CD14-positive monocyte (primary cell): ENCODE results near the gene GRID1. TPM values are rescaled to one million over a fixed set of nuclear protein-coding genes. Genes with fewer than 3 reads are reported as not detected.

Experiments used
- DNase-seq, 3 donors: peaks; one replicate each; pipeline ENCODE4 v3.0.0-alpha.2; 2011 to 2022
- H2AFZ ChIP-seq: 2 replicates; pipeline ENCODE4 v1.6.0; 2012; ENCODE audit warnings: mild to moderate bottlenecking, low read depth, low read length, inconsistent platforms; ENCODE audit not compliant: insufficient read depth, poor library complexity, severe bottlenecking
- H3K27ac ChIP-seq, 2 donors: 1 replicate in 1 of 2; 2 replicates in 1 of 2; pipeline ENCODE4 v1.5.1; 2012 to 2013; ENCODE audit warnings: low read length in 2 of 2, control low read depth in 1 of 2, inconsistent platforms in 1 of 2, low read depth in 1 of 2, mild to moderate bottlenecking in 1 of 2
- H3K27me3 ChIP-seq, 2 donors: one replicate each; pipeline versions ENCODE4 v1.6.0 to v1.6.1; 2011 to 2013; ENCODE audit warnings: low read length in 2 of 2; ENCODE audit not compliant: control insufficient read depth in 2 of 2, insufficient read depth in 2 of 2
- H3K36me3 ChIP-seq, 2 donors: replicated peaks in 1 of 2; 1 replicate in 1 of 2; 2 replicates in 1 of 2; pipeline versions ENCODE4 v1.5.1 to v1.6.1; 2012 to 2013; ENCODE audit warnings: low read length in 2 of 2, control low read depth in 1 of 2, inconsistent platforms in 1 of 2, mild to moderate bottlenecking in 1 of 2; ENCODE audit not compliant: insufficient read depth in 2 of 2, control insufficient read depth in 1 of 2
- H3K4me1 ChIP-seq, 2 donors: 1 replicate in 1 of 2; 2 replicates in 1 of 2; pipeline versions ENCODE4 v1.5.1 to v1.6.1; 2012 to 2013; ENCODE audit warnings: low read length in 2 of 2, control low read depth in 1 of 2, inconsistent platforms in 1 of 2, mild to moderate bottlenecking in 1 of 2, moderate library complexity in 1 of 2; ENCODE audit not compliant: insufficient read depth in 2 of 2, control insufficient read depth in 1 of 2
- H3K4me2 ChIP-seq: replicated peaks from 2 replicates; pipeline ENCODE3; 2012; ENCODE audit warnings: low read length, moderate library complexity, mild to moderate bottlenecking; ENCODE audit not compliant: poor library complexity, severe bottlenecking; ENCODE audit errors: extremely low read depth
- H3K4me3 ChIP-seq, 3 experiments: fragments of 200-600 bp in 1 of 3; sonication (generic) in 1 of 3; replicated peaks in 1 of 3; 1 replicate in 2 of 3; 2 replicates in 1 of 3; pipeline ENCODE4 v1.5.1; 2011 to 2013; ENCODE audit warnings: low read length in 3 of 3, mild to moderate bottlenecking in 3 of 3, control low read depth in 2 of 3, low read depth in 2 of 3, inconsistent platforms in 1 of 3, moderate library complexity in 1 of 3
- H3K79me2 ChIP-seq: 2 replicates; pipeline ENCODE4 v1.6.0; 2012; ENCODE audit warnings: mild to moderate bottlenecking, control low read depth, inconsistent platforms, low read length, moderate library complexity; ENCODE audit not compliant: insufficient read depth
- H3K9ac ChIP-seq: 2 replicates; pipeline ENCODE4 v1.6.0; 2017; ENCODE audit warnings: low read length, mild to moderate bottlenecking; ENCODE audit not compliant: insufficient read depth, poor library complexity, severe bottlenecking
- H3K9me3 ChIP-seq, 2 donors: replicated peaks in 1 of 2; 1 replicate in 1 of 2; 2 replicates in 1 of 2; pipeline versions ENCODE4 v1.5.1 to v1.6.1; 2012 to 2013; ENCODE audit warnings: low read length in 2 of 2, control low read depth in 1 of 2; ENCODE audit not compliant: control insufficient read depth in 1 of 2, insufficient read depth in 1 of 2
- H4K20me1 ChIP-seq: 2 replicates; pipeline ENCODE4 v1.6.0; 2012; ENCODE audit warnings: mild to moderate bottlenecking, low read length, control low read depth, moderate library complexity; ENCODE audit not compliant: insufficient read depth
- H3K27ac Mint-ChIP-seq, 7 donors: one replicate each; pipeline ENCODE4 v1.8.0; 2020; ENCODE audit warnings: mild to moderate bottlenecking in 7 of 7, mixed read lengths in 7 of 7, moderate library complexity in 6 of 7, inconsistent platforms in 2 of 7
- H3K27me3 Mint-ChIP-seq, 3 donors: one replicate each; pipeline ENCODE4 v1.8.0; 2021 to 2022; ENCODE audit warnings: low read depth in 3 of 3, mild to moderate bottlenecking in 3 of 3, mixed read lengths in 3 of 3, moderate library complexity in 3 of 3, inconsistent platforms in 1 of 3
- H3K36me3 Mint-ChIP-seq, 2 donors: one replicate each; pipeline ENCODE4 v1.8.0; 2020; ENCODE audit warnings: mixed read lengths in 2 of 2, inconsistent platforms in 1 of 2, mild to moderate bottlenecking in 1 of 2
- H3K4me1 Mint-ChIP-seq: one replicate; pipeline ENCODE4 v1.8.0; 2020; ENCODE audit warnings: mild to moderate bottlenecking, mixed read lengths
- H3K4me3 Mint-ChIP-seq, 2 donors: one replicate each; pipeline ENCODE4 v1.8.0; 2020; ENCODE audit warnings: mild to moderate bottlenecking in 2 of 2, mixed read lengths in 2 of 2, moderate library complexity in 1 of 2
- H3K9me3 Mint-ChIP-seq, 7 donors: one replicate each; pipeline ENCODE4 v1.8.0; 2020 to 2022; ENCODE audit warnings: mixed read lengths in 7 of 7, mild to moderate bottlenecking in 6 of 7, moderate library complexity in 6 of 7, inconsistent platforms in 2 of 7
- CTCF ChIP-seq: fragments of 200-600 bp; IDR thresholded peaks from one replicate; pipeline ENCODE4 v1.8.0; 2022; ENCODE audit warnings: antibody characterized with exemption, mild to moderate bottlenecking
- WGBS: methylation state at CpG from one replicate; pipeline ENCODE4 v1.1.5; 2013; ENCODE audit warnings: missing lambda C conversion rate; ENCODE audit not compliant: insufficient coverage; 5-methylcytosine and 5-hydroxymethylcytosine counted together
- intact Hi-C, 2 donors: fragments of 100-400 bp; cut with micrococcal nuclease; formaldehyde crosslinking; loops; one replicate each; pipeline versions ENCODE4 v1.15.0 to v1.15.1; 2023
- polyA plus RNA-seq, 3 donors: library from polyadenylated mRNA; depleted of rRNA in 1 of 3; unstranded in 2 of 3; stranded (reverse) in 1 of 3; fragments of 300-500 nt in 2 of 3; fragments of >200 nt in 1 of 3; fragmentation: Illumina TruSeq in 2 of 3; gene quantifications; 1 replicate in 2 of 3; 2 replicates in 1 of 3; pipeline ENCODE4 v1.2.3, GENCODE V29; 2012 to 2021

Gene GRID1
- polyA plus RNA-seq, 3 donors: not detected

- Histone ChIP-seq H3K4me2 (no peak overlapping the region), H3K27ac (no peak overlapping the region), H3K4me1 (no peaks in the 10 kb centered on the region), H3K36me3 (no peaks in the 10 kb centered on the region), H3K27me3 (no peaks in the 10 kb centered on the region), H3K9ac (no peak overlapping the region), H3K4me3 (no peak overlapping the region), H2AFZ (no peak overlapping the region), H3K79me2 (no peaks in the 10 kb centered on the region), H3K9me3 (no peaks in the 10 kb centered on the region), H4K20me1 (no peaks in the 10 kb centered on the region)
- no peak for DNase-seq
- no peak for TF ChIP-seq CTCF
- Mint-ChIP-seq H3K27me3 (peaks cover 4 to 5% (median 4%) of the 10 kb centered on the region in 3 donors), H3K4me3 (no peak overlapping the region), H3K36me3 (no peaks in the 10 kb centered on the region), H3K9me3 (peaks cover 0 to 2% (median 0%) of the 10 kb centered on the region in 7 donors), H3K27ac (no peak overlapping the region), H3K4me1 (no peaks in the 10 kb centered on the region)
- intact Hi-C loops: no loop called here
- 89% methylated on average over 10 of the region's 10 CpGs for WGBS
Measured at GRCh38 chr10:86313621-86314041, 53.0 kb downstream of the GRID1 start.

GRCh38 chr10:86312701-86313270 is 53.8 kb downstream of the GRID1 start:
- no peak for DNase-seq
- no peak overlapping the region for H3K9ac ChIP-seq
- no peak overlapping the region for H3K27ac ChIP-seq
- H3K4me3 Mint-ChIP-seq: no peak overlapping the region
- H3K79me2 ChIP-seq: no peaks in the 10 kb centered on the region
- no peak overlapping the region for H3K4me3 ChIP-seq
- H3K36me3 Mint-ChIP-seq: no peaks in the 10 kb centered on the region
- H3K27me3 Mint-ChIP-seq: peaks cover 6 to 7% (median 6%) of the 10 kb centered on the region in 3 donors
- no peaks in the 10 kb centered on the region for H3K4me1 ChIP-seq
- no peak overlapping the region for H3K27ac Mint-ChIP-seq
- no peak for TF ChIP-seq CTCF
- H4K20me1 ChIP-seq: no peaks in the 10 kb centered on the region
- no peak overlapping the region for H2AFZ ChIP-seq
- H3K9me3 ChIP-seq: no peaks in the 10 kb centered on the region
- H3K36me3 ChIP-seq: no peaks in the 10 kb centered on the region
- intact Hi-C loops: no loop called here
- no peaks in the 10 kb centered on the region for H3K4me1 Mint-ChIP-seq
- WGBS: 50% methylated on average over 4 of the region's 5 CpGs
- H3K4me2 ChIP-seq: no peak overlapping the region
- peaks cover 0 to 2% (median 0%) of the 10 kb centered on the region in 7 donors for H3K9me3 Mint-ChIP-seq
- no peaks in the 10 kb centered on the region for H3K27me3 ChIP-seq
